K562 (cell line): Measurements from ENCODE around the gene OTOP3. TPM values are rescaled to one million over a fixed set of nuclear protein-coding genes. Genes with fewer than 3 reads are reported as not detected.
A peak's percentile ranks its signal among the peaks of the same experiment; 100 is the strongest.

Source experiments
- BDP1 ChIP-seq: IDR thresholded peaks from 3 replicates; pipeline ENCODE4 v1.6.1; 2011; ENCODE audit not compliant: insufficient read length, insufficient read depth
- CREB1 ChIP-seq, 2 experiments: sonication (generic) in 1 of 2; formaldehyde crosslinking in 1 of 2; IDR thresholded peaks; 2 replicates each; pipeline versions ENCODE4 v1.6.1 to v1.8.0; 2012 to 2022; ENCODE audit warnings: inconsistent platforms in 1 of 2, mild to moderate bottlenecking in 1 of 2, missing genetic modification reagents in 1 of 2, moderate library complexity in 1 of 2
- E2F8 ChIP-seq: fragments of 450-650 bp; IDR thresholded peaks from 2 replicates; pipeline ENCODE4 v1.7.1; 2018; ENCODE audit warnings: mild to moderate bottlenecking, low read depth; ENCODE audit not compliant: partially characterized antibody
- FOXJ3 ChIP-seq: sonication (generic); formaldehyde crosslinking; IDR thresholded peaks from 2 replicates; pipeline ENCODE4 v1.4.0; 2020; ENCODE audit warnings: mild to moderate bottlenecking, missing genetic modification reagents
- HLTF ChIP-seq: fragments of 450-650 bp; IDR thresholded peaks from 2 replicates; pipeline ENCODE4 v1.6.1; 2016
- KLF10 ChIP-seq: fragments of 250-450 bp; sonication (Bioruptor Pico); IDR thresholded peaks from 2 replicates; pipeline ENCODE4 v1.6.1; 2021; ENCODE audit warnings: matching md5 sums
- POLR2A ChIP-seq: fragments of 450-650 bp; conservative IDR thresholded peaks from 2 replicates; pipeline ENCODE4 v1.6.1; 2016
- POLR2AphosphoS2 ChIP-seq: IDR thresholded peaks from 2 replicates; pipeline ENCODE4 v1.6.1; 2012; ENCODE audit warnings: low read length, improper control_type of control experiment
- PTBP1 ChIP-seq: fragments of 200-400 bp; formaldehyde crosslinking; IDR thresholded peaks from 2 replicates; pipeline ENCODE4 v1.6.1; 2017; ENCODE audit warnings: low read depth, low read length
- RFX5 ChIP-seq: IDR thresholded peaks from 2 replicates; pipeline ENCODE4 v1.6.1; 2011; ENCODE audit warnings: low read depth, mild to moderate bottlenecking, improper control_type of control experiment, low read length
- STAT5B ChIP-seq: fragments of 250-450 bp; sonication (Bioruptor Pico); IDR thresholded peaks from 2 replicates; pipeline ENCODE4 v1.8.0; 2021; ENCODE audit warnings: mild to moderate bottlenecking, inconsistent platforms
- TEAD2 ChIP-seq: fragments of 450-650 bp; IDR thresholded peaks from 2 replicates; pipeline ENCODE4 v1.6.1; 2016; ENCODE audit warnings: missing genetic modification characterization, control low read depth, missing compliant biosample characterization
- XRCC5 ChIP-seq: fragments of 200-400 bp; formaldehyde crosslinking; IDR thresholded peaks from 2 replicates; pipeline ENCODE4 v1.6.1; 2017; ENCODE audit warnings: low read depth, mild to moderate bottlenecking, low read length
- ZFP1 ChIP-seq: fragments of 450-650 bp; formaldehyde crosslinking; IDR thresholded peaks from 2 replicates; pipeline ENCODE4 v1.4.0; 2020; ENCODE audit warnings: mild to moderate bottlenecking, mixed read lengths
- ZFPM2 ChIP-seq: fragments of 250-450 bp; sonication (Bioruptor Pico); IDR thresholded peaks from 2 replicates; pipeline ENCODE4 v1.5.1; 2022; ENCODE audit warnings: mild to moderate bottlenecking
- ZNF224 ChIP-seq: sonication (generic); formaldehyde crosslinking; IDR thresholded peaks from 2 replicates; pipeline ENCODE4 v1.8.0; 2022; ENCODE audit warnings: mild to moderate bottlenecking, missing genetic modification reagents
- ZNF609 ChIP-seq: sonication (generic); formaldehyde crosslinking; IDR thresholded peaks from 2 replicates; pipeline ENCODE4 v1.8.1; 2023; ENCODE audit warnings: missing genetic modification reagents, mild to moderate bottlenecking, borderline replicate concordance
- polyA plus RNA-seq, 8 experiments: library from polyadenylated mRNA; depleted of rRNA in 4 of 8; stranded (reverse) in 5 of 8; unstranded in 3 of 8; fragments of >200 nt; fragmentation: Nextera tagmentation in 2 of 8; fragmentation: Illumina TruSeq in 1 of 8; extraction: Ambion mirVana in 2 of 8; extraction: Trizol in 1 of 8; gene quantifications; 2 replicates each; pipeline versions ENCODE4 v1.2.1 to v1.2.3, GENCODE V29; 2011 to 2014; ENCODE audit warnings: inconsistent platforms in 1 of 8, missing spikeins in 1 of 8
- total RNA-seq, 7 experiments: library from RNA; depleted of rRNA in 6 of 7; stranded (reverse); fragments of >200 nt in 6 of 7; fragmentation: Illumina TruSeq in 2 of 7; extraction: Trizol in 2 of 7; gene quantifications; 2 replicates each; pipeline versions ENCODE4 v1.2.1 to v1.2.3, GENCODE V29; 2011 to 2021; ENCODE audit warnings: low replicate concordance in 1 of 7
- TF ChIP-seq, protein P1 (sequence below): fragments of 250-450 bp; sonication (Bioruptor Pico); IDR thresholded peaks from 2 replicates; pipeline ENCODE4 v1.8.0; 2021; ENCODE audit warnings: moderate library complexity, mild to moderate bottlenecking, inconsistent platforms
- TF ChIP-seq, protein P2 (sequence below): fragments of 150-350 bp; conservative IDR thresholded peaks from 2 replicates; pipeline ENCODE4 v1.6.1; 2014; ENCODE audit warnings: low read length

OTOP3 gene
- total and polyA plus RNA-seq, 9 of the 15 experiments (the other 6 are each of a cell fraction or from before 2014, with no cell fraction given), result not detected

DNA sequence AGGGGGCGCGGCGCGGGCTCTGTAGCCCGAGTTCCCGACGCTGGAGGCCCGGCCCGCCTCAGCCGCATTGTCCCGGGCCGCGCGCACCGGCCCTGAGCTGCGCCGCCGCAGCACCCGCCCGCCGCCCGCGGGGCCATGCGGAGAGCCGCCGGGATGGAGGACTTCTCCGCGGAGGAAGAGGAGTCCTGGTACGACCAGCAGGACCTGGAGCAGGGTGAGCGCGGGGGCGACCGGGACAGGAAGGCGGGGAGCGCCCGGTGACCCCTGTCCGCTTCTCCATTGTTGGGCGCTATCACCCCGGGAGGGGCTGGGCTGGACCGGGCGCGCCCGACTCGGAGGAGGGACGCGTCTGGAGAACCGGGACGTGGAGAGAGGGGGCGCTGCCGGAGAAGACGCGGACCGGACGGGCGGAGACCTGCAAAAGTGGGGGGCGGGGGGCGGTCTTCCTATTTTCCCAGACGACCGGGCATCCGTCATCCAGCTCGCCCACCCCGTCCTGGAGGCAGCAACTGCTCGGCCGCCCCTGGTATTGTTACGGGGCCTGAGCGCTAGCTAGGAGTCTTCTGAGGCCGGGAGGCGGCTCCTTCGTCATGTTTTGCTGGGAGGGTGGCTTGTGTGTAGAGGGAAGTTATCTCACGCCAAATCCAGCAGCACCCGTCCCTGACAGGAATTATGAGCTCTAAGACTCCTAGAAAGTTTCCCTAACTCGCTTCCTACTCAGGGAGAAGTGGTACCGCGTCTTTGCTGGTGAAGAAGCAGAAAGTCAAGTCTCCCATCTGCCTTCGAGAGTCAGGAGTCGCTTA is 52.4 kb downstream of the OTOP3 start (continued):
- TF ChIP-seq ZNF609 (peak; percentile 24; the same call in 1 of the 2 replicates), POLR2A (0 out of 2 replicates have a peak, but pooled peaks have one; percentile 2), XRCC5 (no peak), FOXJ3 (CRISPR knock-in tag) (no peak), E2F8 (no peak), ZFP1 (CRISPR knock-in tag) (no peak), BDP1 (no peak), ZNF224 (no peak), KLF10 (CRISPR knock-in tag) (no peak), CREB1 (IDR thresholded peaks at IDR 0.05) (peak; percentile 42; the same call in 1 of the 2 replicates), CREB1 (CRISPR knock-in tag; IDR thresholded peaks at IDR 0.05) (peak; percentile 72; the same call in 1 of the 2 replicates), STAT5B (CRISPR knock-in tag) (no peak), TEAD2 (tag) (no peak), ZFPM2 (no peak), POLR2AphosphoS2 (no peak), HLTF (no peak), PTBP1 (no peak), RFX5 (no peak)
- TF ChIP-seq, protein P1, sequence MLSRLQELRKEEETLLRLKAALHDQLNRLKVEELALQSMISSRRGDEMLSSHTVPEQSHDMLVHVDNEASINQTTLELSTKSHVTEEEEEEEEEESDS (CRISPR knock-in tag), result no peak
- TF ChIP-seq, protein P2, sequence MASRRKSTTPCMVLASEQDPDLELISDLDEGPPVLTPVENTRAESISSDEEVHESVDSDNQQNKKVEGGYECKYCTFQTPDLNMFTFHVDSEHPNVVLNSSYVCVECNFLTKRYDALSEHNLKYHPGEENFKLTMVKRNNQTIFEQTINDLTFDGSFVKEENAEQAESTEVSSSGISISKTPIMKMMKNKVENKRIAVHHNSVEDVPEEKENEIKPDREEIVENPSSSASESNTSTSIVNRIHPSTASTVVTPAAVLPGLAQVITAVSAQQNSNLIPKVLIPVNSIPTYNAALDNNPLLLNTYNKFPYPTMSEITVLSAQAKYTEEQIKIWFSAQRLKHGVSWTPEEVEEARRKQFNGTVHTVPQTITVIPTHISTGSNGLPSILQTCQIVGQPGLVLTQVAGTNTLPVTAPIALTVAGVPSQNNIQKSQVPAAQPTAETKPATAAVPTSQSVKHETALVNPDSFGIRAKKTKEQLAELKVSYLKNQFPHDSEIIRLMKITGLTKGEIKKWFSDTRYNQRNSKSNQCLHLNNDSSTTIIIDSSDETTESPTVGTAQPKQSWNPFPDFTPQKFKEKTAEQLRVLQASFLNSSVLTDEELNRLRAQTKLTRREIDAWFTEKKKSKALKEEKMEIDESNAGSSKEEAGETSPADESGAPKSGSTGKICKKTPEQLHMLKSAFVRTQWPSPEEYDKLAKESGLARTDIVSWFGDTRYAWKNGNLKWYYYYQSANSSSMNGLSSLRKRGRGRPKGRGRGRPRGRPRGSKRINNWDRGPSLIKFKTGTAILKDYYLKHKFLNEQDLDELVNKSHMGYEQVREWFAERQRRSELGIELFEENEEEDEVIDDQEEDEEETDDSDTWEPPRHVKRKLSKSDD, result no peak
